Mucosa of rectum (tissue), 2 donors: ENCODE data around the gene SPOCD1.

ENCODE experiments used
- H3K27ac ChIP-seq, 2 donors: one replicate each; pipeline ENCODE4 v1.7.0; 2013; ENCODE audit warnings: inconsistent platforms in 2 of 2, low read depth in 2 of 2, low read length in 2 of 2
- H3K27me3 ChIP-seq, 2 donors: one replicate each; pipeline ENCODE4 v1.7.0; 2013; ENCODE audit warnings: low read length in 2 of 2; ENCODE audit not compliant: control insufficient read depth in 2 of 2, insufficient read depth in 2 of 2
- H3K36me3 ChIP-seq, 2 donors: one replicate each; pipeline ENCODE4 v1.7.0; 2013; ENCODE audit warnings: low read length in 2 of 2; ENCODE audit not compliant: control insufficient read depth in 2 of 2, insufficient read depth in 2 of 2
- H3K4me1 ChIP-seq, 2 donors: one replicate each; pipeline ENCODE4 v1.7.0; 2013; ENCODE audit warnings: low read length in 2 of 2, mild to moderate bottlenecking in 1 of 2; ENCODE audit not compliant: control insufficient read depth in 2 of 2, insufficient read depth in 2 of 2
- H3K4me3 ChIP-seq, 2 donors: one replicate each; pipeline ENCODE4 v1.7.0; 2013; ENCODE audit warnings: low read length in 2 of 2
- H3K9ac ChIP-seq, 2 donors: one replicate each; pipeline ENCODE4 v1.7.0; 2013; ENCODE audit warnings: low read length in 2 of 2, low read depth in 1 of 2, mild to moderate bottlenecking in 1 of 2
- H3K9me3 ChIP-seq, 2 donors: one replicate each; pipeline ENCODE4 v1.7.0; 2013; ENCODE audit warnings: low read length in 2 of 2; ENCODE audit not compliant: control insufficient read depth in 2 of 2
- donor health status: healthy.
- donor health status: Normal muscosa, but diverticular disease.

SPOCD1 gene

GRCh38 chr1:31765516-31765915 is 50.3 kb downstream of the SPOCD1 start:
- H3K27me3 ChIP-seq, result peaks cover 29 to 37% of the 10 kb centered on the region in 2 donors
- H3K9me3 ChIP-seq, result no peaks in the 10 kb centered on the region
- no peak overlapping the region for H3K27ac ChIP-seq
- no peak overlapping the region for H3K9ac ChIP-seq
- H3K36me3 ChIP-seq, result no peaks in the 10 kb centered on the region
- peaks cover 18 to 24% of the 10 kb centered on the region in 2 donors for H3K4me1 ChIP-seq
- no peak overlapping the region for H3K4me3 ChIP-seq

GRCh38 chr1:31765041-31765467 is 50.8 kb downstream of the SPOCD1 start:
- no peak overlapping the region for H3K27ac ChIP-seq
- H3K27me3 ChIP-seq, result peaks cover 28 to 40% of the 10 kb centered on the region in 2 donors
- no peaks in the 10 kb centered on the region for H3K36me3 ChIP-seq
- H3K9me3 ChIP-seq, result no peaks in the 10 kb centered on the region
- H3K4me3 ChIP-seq, result no peak overlapping the region
- H3K4me1 ChIP-seq, result peaks cover 18 to 24% of the 10 kb centered on the region in 2 donors
- no peak overlapping the region for H3K9ac ChIP-seq

- H3K27ac ChIP-seq, result no peak within 1 kb of the TSS
Observed at GRCh38 chr1:31764312-31765040, 51.3 kb downstream of the SPOCD1 start, which contains the start of gene ADGRB2. TSS of gene ADGRB2 (minus strand) at chr1:31764340. CDS start at chr1:31757221, 7,119 bp downstream.

DNA sequence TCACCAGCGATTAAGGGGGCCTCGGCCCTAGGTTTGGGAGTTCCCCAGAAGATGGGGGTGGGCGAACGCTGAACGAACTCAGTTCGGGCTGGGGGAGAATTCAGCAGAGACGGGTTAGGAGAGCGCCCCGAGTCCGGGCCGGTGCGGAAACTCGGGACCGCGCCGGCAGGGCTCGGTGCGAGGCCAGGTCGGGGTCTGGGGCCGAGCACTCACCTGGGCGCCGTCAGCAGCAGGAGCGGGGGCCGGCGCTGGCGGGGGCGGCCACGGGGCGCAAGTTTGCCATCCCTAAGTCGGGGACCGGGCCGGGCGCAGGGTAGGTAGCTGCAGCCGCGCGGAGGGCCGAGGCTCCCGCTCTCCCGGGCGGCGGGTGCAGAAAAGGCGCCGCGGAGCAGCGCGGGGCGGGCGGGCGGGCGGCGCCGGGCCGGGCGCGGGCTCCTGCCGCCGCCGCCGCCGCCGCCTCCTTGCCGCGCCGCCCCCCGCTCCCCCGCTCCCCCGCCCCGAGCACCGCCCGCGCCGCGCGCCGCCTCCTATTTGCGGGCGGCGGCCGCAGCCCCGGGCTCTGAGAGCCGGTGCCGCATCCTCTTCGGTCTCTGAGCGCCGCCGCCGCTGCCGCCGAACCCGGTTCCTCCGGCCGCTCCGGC is 52.0 kb downstream of the SPOCD1 start:
- Histone ChIP-seq H3K9ac (no peak overlapping the region), H3K4me3 (no peak overlapping the region), H3K27ac (no peak overlapping the region), H3K36me3 (no peaks in the 10 kb centered on the region), H3K9me3 (no peaks in the 10 kb centered on the region), H3K27me3 (peaks cover 32 to 46% of the 10 kb centered on the region in 2 donors), H3K4me1 (peaks cover 17 to 22% of the 10 kb centered on the region in 2 donors)

More at GRCh38 chr1:31764312-31765040, 51.3 kb downstream of the SPOCD1 start, which contains the start of gene ADGRB2:
- Histone ChIP-seq H3K9ac (no peak within 1 kb of the TSS), H3K4me3 (peak within 1 kb of the TSS; percentile 36 to 48), H3K27me3 (peaks cover 32 to 41% of the 10 kb centered on the region in 2 donors), H3K9me3 (no peaks in the 10 kb centered on the region), H3K36me3 (no peaks in the 10 kb centered on the region), H3K4me1 (peaks cover 18 to 24% of the 10 kb centered on the region in 2 donors)

GRCh38 chr1:31762726-31763670 is 52.8 kb downstream of the SPOCD1 start:
- H3K9ac ChIP-seq, result no peak overlapping the region
- H3K27ac ChIP-seq, result no peak overlapping the region
- H3K4me3 ChIP-seq, result peak overlapping the region; percentile 27 to 48
- peaks cover 32 to 46% of the 10 kb centered on the region in 2 donors for H3K27me3 ChIP-seq
- H3K4me1 ChIP-seq, result peaks cover 15 to 22% of the 10 kb centered on the region in 2 donors
- H3K9me3 ChIP-seq, result no peaks in the 10 kb centered on the region
- no peaks in the 10 kb centered on the region for H3K36me3 ChIP-seq

DNA sequence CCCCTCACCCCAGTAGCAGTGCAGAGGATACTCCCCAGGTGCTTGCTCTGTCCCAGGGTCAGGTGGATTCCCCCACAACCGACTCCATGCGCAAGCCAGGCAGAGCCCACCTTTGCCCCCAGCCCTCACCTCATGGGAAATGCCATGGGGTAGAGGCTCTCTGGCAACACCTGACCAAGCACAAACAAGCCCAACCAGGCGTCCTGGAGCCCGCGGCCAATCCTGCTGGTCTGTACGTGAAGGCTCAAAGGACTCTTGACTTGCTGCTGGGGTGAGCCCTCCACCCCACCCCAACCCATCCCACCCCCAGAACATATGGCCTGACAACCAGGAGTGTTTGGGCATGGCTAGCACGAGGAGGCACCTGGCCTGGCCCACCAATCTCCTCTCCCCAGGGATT is 53.5 kb downstream of the SPOCD1 start:
- no peaks in the 10 kb centered on the region for H3K9me3 ChIP-seq
- H3K36me3 ChIP-seq, result no peaks in the 10 kb centered on the region
- peaks cover 27 to 46% of the 10 kb centered on the region in 2 donors for H3K27me3 ChIP-seq
- no peak overlapping the region for H3K4me3 ChIP-seq
- H3K9ac ChIP-seq, result no peak overlapping the region
- no peak overlapping the region for H3K27ac ChIP-seq
- peaks cover 15 to 22% of the 10 kb centered on the region in 2 donors for H3K4me1 ChIP-seq

GRCh38 chr1:31761883-31762282 is 53.9 kb downstream of the SPOCD1 start:
- Histone ChIP-seq H3K4me1 (peaks cover 15 to 22% of the 10 kb centered on the region in 2 donors), H3K27me3 (peaks cover 27 to 46% of the 10 kb centered on the region in 2 donors), H3K9ac (no peak overlapping the region), H3K4me3 (no peak overlapping the region), H3K27ac (no peak overlapping the region), H3K9me3 (no peaks in the 10 kb centered on the region), H3K36me3 (no peaks in the 10 kb centered on the region)

DNA sequence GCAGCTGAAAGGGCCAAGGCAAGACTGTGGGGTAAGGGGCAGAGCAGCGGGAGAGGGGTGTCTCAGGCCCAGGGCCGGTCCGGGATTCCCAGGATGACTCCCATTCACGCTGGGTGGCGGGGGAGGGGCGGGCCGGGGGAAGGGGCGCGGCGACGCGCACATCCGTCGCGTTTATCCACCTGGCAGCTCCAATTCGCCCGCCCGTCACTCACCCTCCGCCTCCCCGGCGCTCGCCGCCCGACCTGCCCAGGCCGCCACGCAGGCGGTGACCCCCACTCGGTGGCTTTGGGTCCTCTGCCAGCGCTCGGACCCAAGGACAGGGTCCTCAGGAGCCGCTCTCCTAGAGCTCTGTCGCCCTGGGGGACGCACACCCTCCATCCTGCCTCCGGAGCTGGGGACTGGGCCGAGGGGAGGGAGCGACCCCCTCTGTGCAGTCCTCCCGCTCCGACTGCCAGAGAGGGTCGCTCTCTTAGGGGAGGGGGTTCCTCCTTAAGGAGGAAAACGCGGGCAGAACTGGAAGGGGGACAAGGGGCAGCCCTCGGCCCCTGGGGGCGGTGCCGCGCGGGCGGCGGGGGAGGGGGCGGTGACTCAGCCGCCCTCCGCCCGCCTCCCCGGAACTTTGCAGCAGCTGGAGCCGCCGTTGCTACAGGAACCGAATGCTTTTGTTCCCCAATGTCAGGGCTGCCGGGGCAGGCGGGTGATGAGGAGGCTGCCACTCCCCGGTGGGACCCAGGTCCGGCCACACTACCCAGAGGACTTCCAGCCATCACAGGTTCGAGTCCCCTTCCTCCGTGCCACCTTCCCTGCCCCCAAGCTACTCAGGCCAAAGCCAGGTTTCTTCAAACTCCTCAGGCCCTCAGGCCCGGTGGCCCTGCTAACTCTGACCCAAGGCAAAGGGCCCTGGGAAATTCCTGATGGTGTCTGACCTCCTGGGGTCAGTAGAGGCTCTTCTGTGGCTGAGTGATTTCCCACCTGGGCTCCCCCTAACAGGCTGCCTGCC is 55.1 kb downstream of the SPOCD1 start:
- Histone ChIP-seq H3K9ac (peak overlapping the region in 1 of 2 donors; percentile 35), H3K36me3 (no peaks in the 10 kb centered on the region), H3K9me3 (no peaks in the 10 kb centered on the region), H3K4me3 (peak overlapping the region; percentile 59 to 60), H3K4me1 (peaks cover 15 to 22% of the 10 kb centered on the region in 2 donors), H3K27ac (no peak overlapping the region), H3K27me3 (peaks cover 27 to 44% of the 10 kb centered on the region in 2 donors)
